OCI-LY7 (cell line): ENCODE results near the gene BRINP2.

ENCODE experiments used
- EZH2phosphoT487 ChIP-seq: fragments of 200-600 bp; sonication (generic); IDR thresholded peaks from 2 replicates; pipeline ENCODE4 v1.6.1; 2018; ENCODE audit warnings: low read depth, borderline replicate concordance, mild to moderate bottlenecking, mixed run types, antibody characterized with exemption, low read length, moderate library complexity, mixed read lengths
- TF ChIP-seq, protein P1 (sequence below): fragments of 200-600 bp; sonication (generic); conservative IDR thresholded peaks from 2 replicates; pipeline ENCODE4 v1.5.1; 2014; ENCODE audit warnings: mild to moderate bottlenecking, antibody characterized with exemption, low read length, moderate library complexity, mixed read lengths

DNA sequence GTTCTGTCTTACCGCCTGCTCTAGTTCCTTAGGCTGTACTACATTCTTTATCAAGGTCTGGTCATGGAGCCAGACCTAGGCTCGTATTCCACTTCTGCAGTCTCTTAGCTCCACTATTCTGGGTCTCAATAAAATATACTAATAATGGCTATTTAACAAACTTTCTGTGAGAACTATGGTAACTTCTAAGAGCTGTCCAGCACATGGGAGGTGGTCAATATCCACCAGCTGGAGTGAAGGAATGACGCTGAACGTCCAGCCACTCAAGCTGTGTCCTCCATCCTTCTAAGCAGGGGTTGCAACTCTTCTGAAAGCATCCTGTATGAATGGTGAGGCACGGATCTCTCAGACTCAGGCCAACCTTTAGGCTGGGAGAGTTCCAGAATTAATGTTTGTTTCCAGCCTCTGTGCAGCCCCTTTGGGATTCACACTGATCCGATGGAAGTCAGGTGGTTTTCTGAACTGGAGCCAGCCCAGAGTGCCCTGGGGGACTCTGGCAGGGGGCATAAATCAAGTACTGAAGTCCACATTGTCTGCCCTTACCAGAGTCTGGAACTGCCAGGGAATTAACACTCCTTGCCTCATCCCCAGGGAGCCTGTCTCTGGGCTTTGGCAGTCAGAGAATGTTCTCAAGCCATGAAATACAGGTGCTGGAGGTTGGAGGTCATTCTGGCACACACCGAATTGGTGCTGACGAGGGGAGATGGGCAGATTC lies 57.4 kb downstream of the BRINP2 start:
- TF ChIP-seq, protein P1, sequence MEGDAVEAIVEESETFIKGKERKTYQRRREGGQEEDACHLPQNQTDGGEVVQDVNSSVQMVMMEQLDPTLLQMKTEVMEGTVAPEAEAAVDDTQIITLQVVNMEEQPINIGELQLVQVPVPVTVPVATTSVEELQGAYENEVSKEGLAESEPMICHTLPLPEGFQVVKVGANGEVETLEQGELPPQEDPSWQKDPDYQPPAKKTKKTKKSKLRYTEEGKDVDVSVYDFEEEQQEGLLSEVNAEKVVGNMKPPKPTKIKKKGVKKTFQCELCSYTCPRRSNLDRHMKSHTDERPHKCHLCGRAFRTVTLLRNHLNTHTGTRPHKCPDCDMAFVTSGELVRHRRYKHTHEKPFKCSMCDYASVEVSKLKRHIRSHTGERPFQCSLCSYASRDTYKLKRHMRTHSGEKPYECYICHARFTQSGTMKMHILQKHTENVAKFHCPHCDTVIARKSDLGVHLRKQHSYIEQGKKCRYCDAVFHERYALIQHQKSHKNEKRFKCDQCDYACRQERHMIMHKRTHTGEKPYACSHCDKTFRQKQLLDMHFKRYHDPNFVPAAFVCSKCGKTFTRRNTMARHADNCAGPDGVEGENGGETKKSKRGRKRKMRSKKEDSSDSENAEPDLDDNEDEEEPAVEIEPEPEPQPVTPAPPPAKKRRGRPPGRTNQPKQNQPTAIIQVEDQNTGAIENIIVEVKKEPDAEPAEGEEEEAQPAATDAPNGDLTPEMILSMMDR = no peak
- TF ChIP-seq EZH2phosphoT487 = no peak
